Ascending aorta (tissue), 2 donors: ENCODE measurements around the gene TMEM60. TPM values are rescaled to one million over a fixed set of nuclear protein-coding genes. Genes with fewer than 3 reads are reported as not detected.
A peak's percentile ranks its signal among the peaks of the same experiment; 100 is the strongest.

ENCODE experiments used
- DNase-seq, 2 donors: peaks; one replicate each; pipeline ENCODE4 v3.0.0-alpha.2; 2019; ENCODE audit warnings: low spot score in 2 of 2
- H3K27ac ChIP-seq, 2 donors: fragments of 200-600 bp; sonication (generic); one replicate each; pipeline ENCODE4 v1.5.1; 2016 to 2017; ENCODE audit warnings: mild to moderate bottlenecking in 1 of 2
- H3K27me3 ChIP-seq: fragments of 200-600 bp; sonication (generic); one replicate; pipeline ENCODE4 v1.5.1; 2017
- H3K36me3 ChIP-seq, 2 donors: fragments of 200-600 bp; sonication (generic); one replicate each; pipeline ENCODE4 v1.5.1; 2016
- H3K4me1 ChIP-seq, 2 donors: fragments of 200-600 bp; sonication (generic); one replicate each; pipeline ENCODE4 v1.5.1; 2016 to 2017; ENCODE audit warnings: mild to moderate bottlenecking in 1 of 2
- H3K4me3 ChIP-seq, 2 donors: fragments of 200-600 bp; sonication (generic); one replicate each; pipeline ENCODE4 v1.5.1; 2016 to 2017; ENCODE audit warnings: mild to moderate bottlenecking in 1 of 2
- H3K9me3 ChIP-seq, 2 donors: fragments of 200-600 bp; sonication (generic); one replicate each; pipeline ENCODE4 v1.5.1; 2016
- intact Hi-C: fragments of 100-400 bp; cut with DNase I; formaldehyde crosslinking; loops from one replicate; pipeline ENCODE4 v1.15.1; 2023
- total RNA-seq: library from RNA; depleted of rRNA; stranded (reverse); fragments of >200 nt; gene quantifications from one replicate; pipeline ENCODE4 v1.1.0, GENCODE V29; 2016
- TF ChIP-seq, protein P1 (sequence below), 3 experiments: fragments of 200-600 bp in 2 of 3; fragments of 450-650 bp in 1 of 3; sonication (generic) in 2 of 3; IDR thresholded peaks; one replicate each; pipeline ENCODE4 v1.5.1; 2016 to 2019; ENCODE audit warnings: antibody characterized with exemption in 3 of 3, mild to moderate bottlenecking in 1 of 3, moderate library complexity in 1 of 3

Gene TMEM60
- total RNA-seq, result not detected

DNA sequence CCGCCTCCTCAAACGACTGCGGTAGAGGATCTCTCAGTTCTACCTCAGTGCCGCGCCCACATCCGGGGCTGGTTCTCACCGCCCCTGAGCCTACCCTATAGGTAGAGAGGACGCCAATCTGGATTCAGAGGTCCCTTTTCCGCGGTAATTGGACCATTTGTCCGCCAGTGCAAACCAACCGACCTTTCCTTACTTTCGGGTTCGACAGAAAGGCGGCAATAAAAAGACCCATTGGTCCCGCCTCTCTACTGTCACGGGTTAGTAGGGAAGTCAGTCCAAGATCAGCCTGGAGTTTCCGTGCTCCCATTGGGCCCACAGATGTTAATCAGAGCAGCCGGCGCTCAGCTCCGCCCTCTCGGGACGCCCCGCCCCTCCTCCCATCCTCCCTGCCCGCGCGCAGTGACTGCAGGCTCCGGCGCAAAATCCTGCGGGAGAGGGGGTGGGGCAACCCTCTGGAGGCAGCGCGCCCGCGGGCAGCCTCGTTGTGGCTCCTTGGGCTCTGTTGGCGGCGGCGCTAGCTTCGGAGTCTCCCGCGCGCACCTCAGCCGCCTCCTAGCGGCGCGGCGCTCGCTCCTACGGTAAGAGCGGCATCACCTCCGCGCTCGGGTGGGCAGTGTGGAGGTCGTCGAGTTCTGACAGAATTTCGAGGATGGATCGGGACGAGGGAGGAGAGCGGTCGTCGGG, at the start of gene TMEM60, which contains the start of gene PHTF2:
Gene TMEM60, minus strand, starts transcription at position 41 of the 684 bp plus-strand sequence. CDS start 4,061 bp downstream, outside the sequence.
Gene PHTF2, plus strand, starts transcription at position 380 of the 684 bp plus-strand sequence.
- Histone ChIP-seq H3K4me1 (peaks cover 4 to 8% of the 10 kb centered on the region in 2 donors), H3K9me3 (no peaks in the 10 kb centered on the region), H3K27ac (peak within 1 kb of the TSS; percentile 91 to 97), H3K27me3 (no peaks in the 10 kb centered on the region), H3K4me3 (peak within 1 kb of the TSS; percentile 88 to 90), H3K36me3 (peaks cover 0 to 4% of the 10 kb centered on the region in 2 donors)
- intact Hi-C loops, result loop anchor here (1.0 to 5.0 kb wide), 5 partner anchors 102 to 1654 kb away; partner anchors contain the start of genes MAGI2, PTPN12 and RSBN1L
- TF ChIP-seq, protein P1, sequence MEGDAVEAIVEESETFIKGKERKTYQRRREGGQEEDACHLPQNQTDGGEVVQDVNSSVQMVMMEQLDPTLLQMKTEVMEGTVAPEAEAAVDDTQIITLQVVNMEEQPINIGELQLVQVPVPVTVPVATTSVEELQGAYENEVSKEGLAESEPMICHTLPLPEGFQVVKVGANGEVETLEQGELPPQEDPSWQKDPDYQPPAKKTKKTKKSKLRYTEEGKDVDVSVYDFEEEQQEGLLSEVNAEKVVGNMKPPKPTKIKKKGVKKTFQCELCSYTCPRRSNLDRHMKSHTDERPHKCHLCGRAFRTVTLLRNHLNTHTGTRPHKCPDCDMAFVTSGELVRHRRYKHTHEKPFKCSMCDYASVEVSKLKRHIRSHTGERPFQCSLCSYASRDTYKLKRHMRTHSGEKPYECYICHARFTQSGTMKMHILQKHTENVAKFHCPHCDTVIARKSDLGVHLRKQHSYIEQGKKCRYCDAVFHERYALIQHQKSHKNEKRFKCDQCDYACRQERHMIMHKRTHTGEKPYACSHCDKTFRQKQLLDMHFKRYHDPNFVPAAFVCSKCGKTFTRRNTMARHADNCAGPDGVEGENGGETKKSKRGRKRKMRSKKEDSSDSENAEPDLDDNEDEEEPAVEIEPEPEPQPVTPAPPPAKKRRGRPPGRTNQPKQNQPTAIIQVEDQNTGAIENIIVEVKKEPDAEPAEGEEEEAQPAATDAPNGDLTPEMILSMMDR (IDR thresholded peaks at IDR 0.05), result peak; percentile 39 to 54 (median 48)
- peak; percentile 97 to 99 for DNase-seq

DNA sequence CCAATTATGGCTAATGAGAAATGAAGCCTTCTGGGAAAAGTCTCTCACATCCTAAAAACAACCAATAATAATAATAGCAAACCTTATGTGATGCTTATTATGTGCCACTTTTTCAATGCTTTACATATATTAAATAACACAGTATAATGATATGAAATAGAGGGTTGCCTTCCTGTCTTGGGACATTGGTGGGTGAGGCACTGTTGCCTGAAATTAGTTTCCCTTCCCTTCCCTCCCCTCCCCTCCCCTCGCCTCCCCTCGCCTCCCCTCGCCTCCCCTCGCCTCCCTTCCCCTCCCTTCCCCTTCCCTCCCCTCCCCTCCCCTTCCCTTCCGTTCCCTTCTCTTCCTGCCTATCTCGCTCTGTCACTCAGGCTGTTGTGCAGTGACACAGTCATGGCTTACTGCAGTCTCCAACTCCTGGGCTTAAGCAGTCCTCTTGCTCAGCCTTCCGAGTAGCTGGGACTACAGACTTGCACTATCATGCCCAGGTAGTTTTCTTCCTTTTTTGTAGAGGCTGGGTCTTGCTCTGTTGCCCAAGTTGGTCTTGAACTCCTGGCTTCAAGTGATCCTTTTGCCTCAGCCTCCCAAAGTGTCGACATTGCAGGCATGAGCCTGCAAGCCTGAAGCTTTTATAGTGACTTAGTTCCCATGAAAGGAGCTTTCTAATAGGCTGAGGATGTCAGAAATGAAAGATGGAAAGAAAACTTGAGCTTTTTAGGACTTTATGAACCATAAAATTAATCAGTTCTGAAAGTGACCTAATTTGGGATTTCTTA, 48.3 kb upstream of the TMEM60 start:
- Histone ChIP-seq H3K9me3 (no peaks in the 10 kb centered on the region), H3K4me3 (no peak overlapping the region), H3K27ac (no peak overlapping the region), H3K27me3 (no peaks in the 10 kb centered on the region), H3K4me1 (no peaks in the 10 kb centered on the region), H3K36me3 (peaks cover 0 to 4% of the 10 kb centered on the region in 2 donors)
- intact Hi-C loops, result no loop called here
- TF ChIP-seq, protein P1 (IDR thresholded peaks at IDR 0.05), result no peak
- no peak for DNase-seq

GRCh38 chr7:77843194-77843593, 45.0 kb upstream of the TMEM60 start:
- no peaks in the 10 kb centered on the region for H3K27me3 ChIP-seq
- DNase-seq, result no peak
- no peak overlapping the region for H3K27ac ChIP-seq
- no peak overlapping the region for H3K4me3 ChIP-seq
- no peaks in the 10 kb centered on the region for H3K9me3 ChIP-seq
- TF ChIP-seq, protein P1 (IDR thresholded peaks at IDR 0.05), result no peak
- intact Hi-C loops, result no loop called here
- H3K4me1 ChIP-seq, result peaks cover 0 to 3% of the 10 kb centered on the region in 2 donors
- H3K36me3 ChIP-seq, result peaks cover 0 to 3% of the 10 kb centered on the region in 2 donors

- intact Hi-C loops, result no loop called here
- H3K36me3 ChIP-seq, result no peaks in the 10 kb centered on the region
- no peak overlapping the region for H3K4me3 ChIP-seq
- H3K4me1 ChIP-seq, result peaks cover 0 to 3% of the 10 kb centered on the region in 2 donors
- no peaks in the 10 kb centered on the region for H3K27me3 ChIP-seq
- DNase-seq, result no peak
- H3K27ac ChIP-seq, result no peak overlapping the region
- no peaks in the 10 kb centered on the region for H3K9me3 ChIP-seq
- TF ChIP-seq, protein P1 (IDR thresholded peaks at IDR 0.05), result no peak
Observed at GRCh38 chr7:77839919-77840318, 41.7 kb upstream of the TMEM60 start.

DNA sequence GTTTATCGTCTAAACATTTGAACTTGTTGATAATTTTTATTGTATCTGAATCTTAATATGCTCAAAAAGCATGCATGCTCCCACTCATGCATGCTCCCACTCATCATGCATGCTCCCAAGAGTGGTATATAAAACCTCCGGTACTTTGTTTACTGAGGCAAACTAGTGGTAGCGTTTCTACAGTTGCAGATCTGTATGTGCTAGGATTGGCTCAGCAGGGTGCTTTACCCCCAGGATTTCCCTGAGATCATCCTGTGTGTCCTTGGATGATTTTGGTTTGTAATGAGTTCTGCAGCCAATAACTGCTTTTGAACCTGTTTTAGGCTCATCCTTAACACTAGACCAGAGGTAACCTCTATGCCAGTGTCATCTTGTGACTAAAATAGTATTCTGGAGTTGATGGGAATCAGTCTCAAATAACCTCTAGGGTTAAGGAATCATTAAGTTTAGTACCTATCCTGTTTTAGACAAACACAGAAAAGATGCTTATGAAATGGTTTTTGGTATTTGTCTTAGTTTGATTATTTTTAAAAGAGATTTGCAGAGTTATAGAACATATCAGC, 40.8 kb upstream of the TMEM60 start:
- Histone ChIP-seq H3K4me1 (peaks cover 0 to 3% of the 10 kb centered on the region in 2 donors), H3K4me3 (no peak overlapping the region), H3K27me3 (no peaks in the 10 kb centered on the region), H3K27ac (no peak overlapping the region), H3K9me3 (no peaks in the 10 kb centered on the region), H3K36me3 (no peaks in the 10 kb centered on the region)
- TF ChIP-seq, protein P1 (IDR thresholded peaks at IDR 0.05), result no peak
- intact Hi-C loops, result no loop called here
- DNase-seq, result no peak
